Gastrocnemius medialis (tissue), 4 donors: Measurements from ENCODE around the gene WDR70. TPM values are rescaled to one million over a fixed set of nuclear protein-coding genes. Genes with fewer than 3 reads are reported as not detected.
A peak's percentile ranks its signal among the peaks of the same experiment; 100 is the strongest.

Source experiments
- ATAC-seq, 2 donors: fragments of 150-250 bp; one replicate each; pipeline ENCODE4 v1.9.1; 2016
- DNase-seq, 2 donors: peaks; one replicate each; pipeline ENCODE4 v3.0.0-alpha.2; 2019
- H3K27ac ChIP-seq, 4 donors: fragments of 200-600 bp; sonication (generic); 1 replicate in 1 of 4; 2 replicates in 3 of 4; pipeline ENCODE4 v1.5.1; 2016 to 2018; ENCODE audit warnings: mild to moderate bottlenecking in 2 of 4, moderate library complexity in 1 of 4
- H3K27me3 ChIP-seq, 3 donors: fragments of 200-600 bp; sonication (generic) in 2 of 3; 1 replicate in 1 of 3; 2 replicates in 2 of 3; pipeline versions ENCODE4 v1.5.1 to v1.6.0; 2016 to 2019; ENCODE audit warnings: mild to moderate bottlenecking in 1 of 3, moderate library complexity in 1 of 3
- H3K36me3 ChIP-seq, 2 donors: fragments of 200-600 bp; sonication (generic) in 1 of 2; one replicate each; pipeline ENCODE4 v1.5.1; 2017 to 2018
- H3K4me1 ChIP-seq, 2 donors: fragments of 200-600 bp; sonication (generic) in 1 of 2; one replicate each; pipeline ENCODE4 v1.5.1; 2016 to 2017; ENCODE audit warnings: mild to moderate bottlenecking in 2 of 2
- H3K4me3 ChIP-seq, 4 donors: fragments of 200-600 bp; sonication (generic) in 3 of 4; 1 replicate in 1 of 4; 2 replicates in 3 of 4; pipeline ENCODE4 v1.5.1; 2016 to 2019; ENCODE audit warnings: mild to moderate bottlenecking in 2 of 4
- H3K9me3 ChIP-seq, 3 donors: fragments of 200-600 bp; sonication (generic) in 2 of 3; 1 replicate in 1 of 3; 2 replicates in 2 of 3; pipeline ENCODE4 v1.5.1; 2016 to 2019
- POLR2A ChIP-seq, 2 donors: fragments of 450-650 bp; IDR thresholded peaks; one replicate each; pipeline ENCODE4 v1.6.1; 2017; ENCODE audit warnings: antibody characterized with exemption in 2 of 2, mild to moderate bottlenecking in 2 of 2, moderate library complexity in 2 of 2
- in situ Hi-C, 4 donors: fragments of 200-750 bp; cut with MboI; loops; one replicate each; pipeline versions ENCODE4 v1.15.0 to v1.8.0; 2017; ENCODE audit warnings: low sequenced_read_pairs in 4 of 4
- intact Hi-C: fragments of 100-400 bp; cut with DNase I; formaldehyde crosslinking; loops from one replicate; pipeline ENCODE4 v1.15.1; 2023; ENCODE audit warnings: low total_unique reads
- total RNA-seq, 4 donors: library from RNA; depleted of rRNA; stranded (reverse); fragments of >200 nt; gene quantifications; one replicate each; pipeline versions ENCODE4 v1.1.0 to v1.2.3, GENCODE V29; 2016
- TF ChIP-seq, protein P1 (sequence below), 5 experiments: fragments of 450-650 bp in 3 of 5; fragments of 200-600 bp in 2 of 5; sonication (generic) in 2 of 5; IDR thresholded peaks in 4 of 5; conservative IDR thresholded peaks in 1 of 5; 1 replicate in 4 of 5; 2 replicates in 1 of 5; pipeline ENCODE4 v1.5.1; 2016 to 2019; ENCODE audit warnings: antibody characterized with exemption in 5 of 5, mild to moderate bottlenecking in 3 of 5, moderate library complexity in 3 of 5

Gene WDR70
- total RNA-seq, 4 donors from 2014 or later: 15.9 to 24.8 (median 21.5) TPM

DNA sequence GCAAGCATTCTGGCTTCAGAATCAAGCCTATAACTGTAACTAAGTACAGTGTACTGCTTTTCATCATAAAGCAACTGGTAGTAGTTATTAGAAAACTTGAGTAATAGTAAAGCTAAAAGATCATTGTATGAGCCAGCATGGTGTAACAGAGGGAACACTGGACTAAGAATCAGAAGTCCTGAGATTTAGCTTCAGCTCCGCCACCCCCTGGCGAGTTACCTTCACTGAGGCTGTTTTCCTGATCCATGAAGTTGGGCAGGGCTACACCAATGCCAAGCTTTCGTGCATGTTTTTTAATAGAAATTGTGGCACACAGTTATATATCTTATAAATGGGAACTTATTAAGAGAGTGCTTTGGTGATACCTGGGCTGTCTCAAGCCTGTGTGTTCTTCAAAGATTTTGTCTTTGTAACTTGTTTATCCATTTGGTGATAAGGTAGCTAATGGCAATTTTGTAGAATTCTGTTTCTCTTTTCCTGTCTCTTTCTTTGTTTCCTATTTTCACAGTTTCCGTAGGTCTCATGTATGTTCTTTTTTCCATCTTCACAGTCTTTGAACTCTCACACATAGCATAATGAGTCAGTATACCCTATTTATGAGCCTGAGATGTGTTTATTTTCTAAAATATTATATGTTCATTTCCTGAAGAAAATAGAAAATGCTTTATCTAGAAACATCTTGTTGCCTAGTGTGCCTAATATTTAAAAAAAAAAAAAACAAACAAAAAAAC is 358.4 kb downstream of the WDR70 start:
- H3K27ac ChIP-seq: peak overlapping the region; percentile 35 to 65 (median 56)
- in situ Hi-C loops: no loop called here

GRCh38 chr5:37738057-37738691 is 359.1 kb downstream of the WDR70 start:
- H3K9me3 ChIP-seq: no peaks in the 10 kb centered on the region
- H3K4me1 ChIP-seq: peaks cover 29 to 40% of the 10 kb centered on the region in 2 donors
- peak in 1 of 2 donors; percentile 38 for DNase-seq
- intact Hi-C loops: no loop called here
- peak overlapping the region; percentile 35 to 65 (median 56) for H3K27ac ChIP-seq
- peak in 1 of 2 donors; percentile 17 for TF ChIP-seq POLR2A (IDR thresholded peaks at IDR 0.05)
- TF ChIP-seq, protein P1, sequence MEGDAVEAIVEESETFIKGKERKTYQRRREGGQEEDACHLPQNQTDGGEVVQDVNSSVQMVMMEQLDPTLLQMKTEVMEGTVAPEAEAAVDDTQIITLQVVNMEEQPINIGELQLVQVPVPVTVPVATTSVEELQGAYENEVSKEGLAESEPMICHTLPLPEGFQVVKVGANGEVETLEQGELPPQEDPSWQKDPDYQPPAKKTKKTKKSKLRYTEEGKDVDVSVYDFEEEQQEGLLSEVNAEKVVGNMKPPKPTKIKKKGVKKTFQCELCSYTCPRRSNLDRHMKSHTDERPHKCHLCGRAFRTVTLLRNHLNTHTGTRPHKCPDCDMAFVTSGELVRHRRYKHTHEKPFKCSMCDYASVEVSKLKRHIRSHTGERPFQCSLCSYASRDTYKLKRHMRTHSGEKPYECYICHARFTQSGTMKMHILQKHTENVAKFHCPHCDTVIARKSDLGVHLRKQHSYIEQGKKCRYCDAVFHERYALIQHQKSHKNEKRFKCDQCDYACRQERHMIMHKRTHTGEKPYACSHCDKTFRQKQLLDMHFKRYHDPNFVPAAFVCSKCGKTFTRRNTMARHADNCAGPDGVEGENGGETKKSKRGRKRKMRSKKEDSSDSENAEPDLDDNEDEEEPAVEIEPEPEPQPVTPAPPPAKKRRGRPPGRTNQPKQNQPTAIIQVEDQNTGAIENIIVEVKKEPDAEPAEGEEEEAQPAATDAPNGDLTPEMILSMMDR (IDR thresholded peaks at IDR 0.05 in 4 of 5, conservative IDR thresholded peaks at IDR 0.05 in 1 of 5): no peak
- peak; percentile 23 to 68 for ATAC-seq
- H3K27me3 ChIP-seq: no peaks in the 10 kb centered on the region
- peaks cover 0 to 3% of the 10 kb centered on the region in 2 donors for H3K36me3 ChIP-seq
- in situ Hi-C loops: no loop called here
- no peak overlapping the region for H3K4me3 ChIP-seq

More for the DNA sequence above, 358.4 kb downstream of the WDR70 start:
- Histone ChIP-seq H3K9me3 (no peaks in the 10 kb centered on the region), H3K4me3 (no peak overlapping the region), H3K36me3 (no peaks in the 10 kb centered on the region), H3K27me3 (no peaks in the 10 kb centered on the region), H3K4me1 (peaks cover 29 to 40% of the 10 kb centered on the region in 2 donors)
- TF ChIP-seq, protein P1 (IDR thresholded peaks at IDR 0.05 in 4 of 5, conservative IDR thresholded peaks at IDR 0.05 in 1 of 5): no peak
- TF ChIP-seq POLR2A (IDR thresholded peaks at IDR 0.05): no peak
- peak in 1 of 2 donors; percentile 13 for ATAC-seq
- DNase-seq: no peak
- intact Hi-C loops: no loop called here

DNA sequence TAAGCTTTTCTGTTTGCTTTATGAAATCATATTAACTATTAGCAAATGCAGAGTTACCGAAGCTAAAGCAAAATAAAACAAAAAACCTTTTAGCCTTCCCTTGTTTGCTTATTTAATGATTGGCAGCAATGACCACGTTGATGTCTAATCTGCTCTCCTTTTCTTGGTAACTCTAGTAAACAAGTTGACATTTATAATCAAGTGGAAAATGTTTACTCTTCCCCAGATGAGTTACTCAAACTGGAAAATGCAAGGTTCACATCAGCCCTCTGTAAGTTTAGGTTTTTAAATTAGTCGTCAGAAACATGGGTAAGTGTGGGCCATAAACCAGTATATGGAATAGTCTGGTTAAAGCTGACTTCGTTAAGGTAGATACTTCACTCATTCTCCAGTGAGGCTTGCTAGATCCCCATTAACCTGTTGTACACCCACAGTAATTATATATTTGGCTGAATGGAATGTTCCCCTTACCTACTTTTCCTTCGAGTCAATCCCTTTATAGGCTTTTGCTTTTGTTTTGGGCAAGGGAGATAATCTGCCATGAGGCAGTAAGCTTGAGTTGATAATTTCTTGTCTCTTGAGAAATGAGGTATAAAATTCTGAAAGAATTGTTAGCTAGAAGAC is 359.9 kb downstream of the WDR70 start:
- H3K4me3 ChIP-seq: no peak overlapping the region
- intact Hi-C loops (no loop called here), in situ Hi-C loops (no loop called here)
- no peak for DNase-seq
- no peaks in the 10 kb centered on the region for H3K9me3 ChIP-seq
- no peak for ATAC-seq
- TF ChIP-seq, protein P1 (IDR thresholded peaks at IDR 0.05 in 4 of 5, conservative IDR thresholded peaks at IDR 0.05 in 1 of 5): no peak
- TF ChIP-seq POLR2A (IDR thresholded peaks at IDR 0.05): no peak
- peak overlapping the region in 3 of 4 donors; percentile 56 to 65 (median 56) for H3K27ac ChIP-seq
- H3K36me3 ChIP-seq: peaks cover 0 to 6% of the 10 kb centered on the region in 2 donors
- peaks cover 29 to 40% of the 10 kb centered on the region in 2 donors for H3K4me1 ChIP-seq
- H3K27me3 ChIP-seq: no peaks in the 10 kb centered on the region

DNA sequence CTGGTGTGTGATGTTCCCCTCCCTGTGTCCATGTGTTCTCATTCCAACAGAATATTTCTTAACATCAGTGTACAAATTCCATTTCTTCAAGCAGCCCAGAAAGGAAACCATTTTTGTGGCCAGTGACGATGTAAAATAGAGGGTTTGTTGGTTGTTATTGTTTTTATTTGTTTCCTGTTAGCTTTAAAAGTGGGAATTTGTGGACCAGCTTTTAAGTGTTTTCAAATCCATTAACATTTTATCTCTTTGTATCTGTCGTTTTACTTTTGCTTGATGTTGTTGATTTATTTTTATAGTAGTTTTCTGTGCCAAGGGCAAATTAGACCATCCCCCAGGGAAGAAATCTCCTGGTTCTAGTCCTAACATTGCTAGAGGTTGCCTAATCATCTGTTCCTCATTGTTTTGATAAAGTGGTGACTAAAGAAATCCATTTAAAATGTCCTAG is 360.7 kb downstream of the WDR70 start:
- in situ Hi-C loops: no loop called here
- Histone ChIP-seq H3K27me3 (no peaks in the 10 kb centered on the region), H3K4me1 (peaks cover 29 to 40% of the 10 kb centered on the region in 2 donors), H3K36me3 (peaks cover 0 to 6% of the 10 kb centered on the region in 2 donors), H3K4me3 (no peak overlapping the region), H3K27ac (peak overlapping the region in 1 of 4 donors; percentile 16), H3K9me3 (no peaks in the 10 kb centered on the region)
- intact Hi-C loops: no loop called here
- no peak for TF ChIP-seq POLR2A (IDR thresholded peaks at IDR 0.05)
- TF ChIP-seq, protein P1 (IDR thresholded peaks at IDR 0.05 in 4 of 5, conservative IDR thresholded peaks at IDR 0.05 in 1 of 5): no peak
- DNase-seq (no peak), ATAC-seq (no peak)
